Measurements from ENCODE around the gene SFPQ. TPM values are rescaled to one million over a fixed set of nuclear protein-coding genes. Genes with fewer than 3 reads are reported as not detected.
"Not testable (repeated sequence)": the region's sequence is repeated elsewhere in the genome, so short reads cannot be mapped to it uniquely, and the experiment has no call there.

The SFPQ gene
- 100 to 1,000 TPM; 249 to 314 (median 269) TPM for total RNA-seq

DNA sequence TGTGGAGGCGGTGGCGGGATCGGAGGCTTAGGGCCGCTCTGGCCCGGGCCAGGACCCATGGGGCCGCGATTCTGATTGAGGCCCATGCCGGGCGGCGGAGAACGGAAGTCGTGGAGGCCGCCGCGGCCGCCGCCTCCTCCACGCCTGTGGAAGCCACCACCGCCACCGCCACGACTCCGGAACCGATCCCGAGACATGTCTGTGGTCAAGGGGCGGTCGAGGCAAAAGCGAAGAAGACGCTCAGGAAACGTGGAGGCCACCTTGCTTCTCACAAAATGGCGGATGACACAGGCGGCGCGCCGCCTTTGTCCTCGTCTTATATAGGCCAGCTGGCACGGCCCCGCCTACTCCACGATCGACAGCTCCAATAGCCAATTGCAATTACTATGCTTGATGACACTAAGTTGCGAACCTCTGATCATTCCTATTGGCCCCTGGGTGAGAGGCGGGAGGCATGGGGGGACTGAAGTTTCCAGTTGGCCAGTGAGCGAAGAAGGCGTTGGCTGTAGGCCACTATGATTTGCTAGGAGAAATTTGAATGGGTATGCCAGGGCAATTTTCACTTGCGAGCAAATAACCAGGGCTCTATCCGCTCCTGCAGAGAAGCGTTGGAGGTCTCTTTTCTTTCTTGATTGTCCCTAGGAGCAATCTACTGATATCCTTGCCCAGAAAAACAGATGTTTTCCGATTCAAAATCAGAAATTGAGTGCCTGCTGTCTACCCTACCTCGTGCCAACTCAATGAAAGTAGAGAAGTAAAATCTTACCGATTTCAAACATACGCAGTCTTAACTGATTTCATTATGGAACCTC lies at the start of gene SFPQ:
TSS of gene SFPQ (minus strand) at position 293 of the 812 bp plus-strand sequence. CDS start at position 197, 96 bp downstream.
- Histone ChIP-seq H3K9me3 (no peaks in the 10 kb centered on the region), H3K4me1 (peaks cover 0 to 18% of the 10 kb centered on the region in 2 donors), H3K36me3 (no peaks in the 10 kb centered on the region), H3K27me3 (no peaks in the 10 kb centered on the region), H3K27ac (peak within 1 kb of the TSS; percentile 97), H3K4me3 (peak within 1 kb of the TSS; percentile 93 to 100 (median 93))
- TF ChIP-seq, protein P1, sequence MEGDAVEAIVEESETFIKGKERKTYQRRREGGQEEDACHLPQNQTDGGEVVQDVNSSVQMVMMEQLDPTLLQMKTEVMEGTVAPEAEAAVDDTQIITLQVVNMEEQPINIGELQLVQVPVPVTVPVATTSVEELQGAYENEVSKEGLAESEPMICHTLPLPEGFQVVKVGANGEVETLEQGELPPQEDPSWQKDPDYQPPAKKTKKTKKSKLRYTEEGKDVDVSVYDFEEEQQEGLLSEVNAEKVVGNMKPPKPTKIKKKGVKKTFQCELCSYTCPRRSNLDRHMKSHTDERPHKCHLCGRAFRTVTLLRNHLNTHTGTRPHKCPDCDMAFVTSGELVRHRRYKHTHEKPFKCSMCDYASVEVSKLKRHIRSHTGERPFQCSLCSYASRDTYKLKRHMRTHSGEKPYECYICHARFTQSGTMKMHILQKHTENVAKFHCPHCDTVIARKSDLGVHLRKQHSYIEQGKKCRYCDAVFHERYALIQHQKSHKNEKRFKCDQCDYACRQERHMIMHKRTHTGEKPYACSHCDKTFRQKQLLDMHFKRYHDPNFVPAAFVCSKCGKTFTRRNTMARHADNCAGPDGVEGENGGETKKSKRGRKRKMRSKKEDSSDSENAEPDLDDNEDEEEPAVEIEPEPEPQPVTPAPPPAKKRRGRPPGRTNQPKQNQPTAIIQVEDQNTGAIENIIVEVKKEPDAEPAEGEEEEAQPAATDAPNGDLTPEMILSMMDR (IDR thresholded peaks at IDR 0.05): peak in 2 of 3 donors; percentile 9 to 21
- TF ChIP-seq POLR2AphosphoS5 (IDR thresholded peaks at IDR 0.05): peak; percentile 99
- peak; percentile 95 for TF ChIP-seq POLR2A (IDR thresholded peaks at IDR 0.05)
- DNase-seq (ENCODE audit: low spot score in 2 of 2): peak; percentile 98 to 99
- intact Hi-C loops (cut with DNase I; ENCODE audit: low total_unique reads): no loop called here

DNA sequence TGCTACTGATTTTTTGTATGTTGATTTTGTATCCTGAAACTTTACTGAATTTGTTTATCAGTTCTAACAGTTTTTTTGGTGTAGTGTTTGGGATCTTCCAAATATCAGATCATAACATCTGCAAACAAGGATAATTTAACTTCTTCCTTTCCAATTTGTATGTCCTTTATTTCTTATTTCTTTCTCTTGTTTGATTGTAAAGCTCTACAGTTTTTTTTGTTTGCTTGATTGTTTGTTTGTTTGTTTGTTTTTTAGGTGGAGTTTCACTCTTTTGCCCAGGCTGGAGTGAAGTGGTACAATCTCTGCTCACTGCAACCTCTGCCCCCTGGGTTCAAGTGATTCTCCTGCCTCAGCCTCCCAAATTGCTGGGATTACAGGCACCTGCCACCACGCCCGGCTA lies 43.8 kb upstream of the SFPQ start:
- H3K36me3 ChIP-seq; H3K9me3 ChIP-seq; H3K4me1 ChIP-seq; H3K27me3 ChIP-seq; intact Hi-C loops (cut with DNase I; ENCODE audit: low total_unique reads); DNase-seq (ENCODE audit: low spot score in 2 of 2); H3K27ac ChIP-seq; H3K4me3 ChIP-seq: not testable (repeated sequence)

DNA sequence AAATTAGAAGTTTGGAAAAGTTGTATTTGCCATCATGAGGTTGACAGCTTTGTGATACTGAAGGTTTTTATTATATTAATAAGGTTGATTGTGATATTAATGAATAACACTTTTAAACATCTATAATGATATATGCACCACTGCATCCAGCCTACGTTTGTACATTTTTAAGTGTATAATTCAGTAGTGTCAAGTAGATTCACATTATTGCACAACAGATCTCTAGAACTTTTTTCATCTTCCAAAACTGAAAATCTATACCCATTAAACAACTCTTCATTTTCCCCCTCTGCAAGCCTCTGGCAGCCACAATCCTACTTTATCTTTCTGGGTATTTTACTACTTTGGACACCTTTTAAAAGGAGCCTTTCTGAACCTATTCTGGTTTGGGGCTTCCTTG lies 38.3 kb upstream of the SFPQ start:
- Histone ChIP-seq H3K4me3 (no peak overlapping the region), H3K27ac (no peak overlapping the region), H3K4me1 (no peaks in the 10 kb centered on the region), H3K27me3 (no peaks in the 10 kb centered on the region), H3K36me3 (no peaks in the 10 kb centered on the region), H3K9me3 (no peaks in the 10 kb centered on the region)
- DNase-seq (ENCODE audit: low spot score in 2 of 2): no peak
- intact Hi-C loops (cut with DNase I; ENCODE audit: low total_unique reads): no loop called here
- TF ChIP-seq POLR2AphosphoS5 (IDR thresholded peaks at IDR 0.05) (no peak), POLR2A (IDR thresholded peaks at IDR 0.05) (no peak)
- TF ChIP-seq, protein P1 (IDR thresholded peaks at IDR 0.05): no peak

DNA sequence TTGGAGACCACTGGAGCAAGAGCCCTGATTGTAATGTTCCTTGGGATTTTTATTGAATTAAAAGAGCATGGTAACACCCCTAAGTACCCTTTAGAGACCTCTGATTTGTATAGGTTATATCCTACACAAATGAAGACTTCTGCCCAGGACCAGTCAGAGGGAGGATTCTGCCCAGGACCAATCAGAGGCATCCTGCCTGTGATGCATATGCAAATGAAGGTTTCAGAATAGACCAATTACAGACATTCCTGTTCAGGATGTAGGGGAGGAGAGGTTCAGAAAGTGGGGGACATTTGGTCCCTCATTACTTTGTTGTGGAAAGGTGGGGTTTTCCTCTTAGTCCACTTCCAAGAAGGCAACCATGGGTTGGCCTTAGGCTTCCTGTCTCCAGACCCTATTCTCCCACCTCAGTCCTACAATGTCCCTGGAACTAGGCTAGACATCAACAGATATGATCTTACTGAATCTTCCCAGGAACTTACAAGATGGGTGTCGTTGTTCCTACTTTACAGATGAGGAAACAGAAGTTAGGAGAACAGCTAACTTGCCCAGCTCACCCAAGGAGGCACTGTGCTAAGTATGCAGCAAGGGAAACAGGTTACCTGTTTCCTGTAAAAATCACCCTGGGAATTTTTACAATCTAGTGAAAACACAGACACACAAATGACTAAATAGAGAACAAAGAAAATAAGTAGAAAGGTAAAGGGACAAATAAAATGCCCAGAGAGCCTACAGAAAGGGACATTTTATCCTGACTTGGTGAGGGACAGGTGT lies 36.8 kb upstream of the SFPQ start:
- H3K27ac ChIP-seq: no peak overlapping the region
- intact Hi-C loops (cut with DNase I; ENCODE audit: low total_unique reads): no loop called here
- H3K36me3 ChIP-seq: no peaks in the 10 kb centered on the region
- no peaks in the 10 kb centered on the region for H3K9me3 ChIP-seq
- TF ChIP-seq, protein P1 (IDR thresholded peaks at IDR 0.05): no peak
- TF ChIP-seq POLR2AphosphoS5 (IDR thresholded peaks at IDR 0.05): no peak
- no peak for TF ChIP-seq POLR2A (IDR thresholded peaks at IDR 0.05)
- no peaks in the 10 kb centered on the region for H3K4me1 ChIP-seq
- H3K4me3 ChIP-seq: no peak overlapping the region
- DNase-seq (ENCODE audit: low spot score in 2 of 2): no peak
- H3K27me3 ChIP-seq: no peaks in the 10 kb centered on the region

- DNase-seq (ENCODE audit: low spot score in 2 of 2): no peak
- TF ChIP-seq POLR2A (IDR thresholded peaks at IDR 0.05) (no peak), POLR2AphosphoS5 (IDR thresholded peaks at IDR 0.05) (no peak)
- TF ChIP-seq, protein P1 (IDR thresholded peaks at IDR 0.05): no peak
- intact Hi-C loops (cut with DNase I; ENCODE audit: low total_unique reads): no loop called here
- Histone ChIP-seq H3K9me3 (no peaks in the 10 kb centered on the region), H3K4me1 (no peaks in the 10 kb centered on the region), H3K36me3 (no peaks in the 10 kb centered on the region), H3K27me3 (no peaks in the 10 kb centered on the region), H3K4me3 (no peak overlapping the region), H3K27ac (no peak overlapping the region)
Measured at GRCh38 chr1:35226546-35226945, 33.6 kb upstream of the SFPQ start.
